H1 (cell line): ENCODE measurements around the gene VEGFC. TPM values are rescaled to one million over a fixed set of nuclear protein-coding genes. Genes with fewer than 3 reads are reported as not detected.

Experiments
- CTCF ChIA-PET: fragments of 300-600 bp; sonication (Branson Sonifier 250); formaldehyde crosslinking; loops from one replicate; lab custom pipeline; 2021; ENCODE audit not compliant: partially characterized antibody; lab: Charles Lee
- POLR2A ChIA-PET: fragments of 300-600 bp; sonication (Branson Sonifier 250); formaldehyde crosslinking; loops from one replicate; lab custom pipeline; 2021; ENCODE audit warnings: inconsistent platforms; ENCODE audit not compliant: partially characterized antibody; lab: Charles Lee
- DNase-seq, 2 experiments: peaks; one replicate each; pipeline versions ENCODE4 v3.0.0 to v3.0.0-alpha.2; 2010 to 2022; ENCODE audit warnings: low spot score in 2 of 2, low read depth in 1 of 2, mixed read lengths in 1 of 2
- FAIRE-seq: peaks from 2 replicates; lab custom pipeline; 2011; peaks lifted over from hg19 to GRCh38; lab: Jason Lieb, UNC
- H2AFZ ChIP-seq: 2 replicates; pipeline ENCODE4 v1.8.1; 2012; ENCODE audit warnings: low read length, inconsistent platforms
- H2AK5ac ChIP-seq: 2 replicates; pipeline ENCODE4 v1.6.1; 2013; ENCODE audit warnings: low read depth, low read length
- H2BK120ac ChIP-seq: replicated peaks from 2 replicates; pipeline ENCODE3; 2013; ENCODE audit warnings: low read depth, low read length, inconsistent platforms
- H2BK12ac ChIP-seq: 2 replicates; pipeline ENCODE4 v1.6.1; 2013; ENCODE audit warnings: low read depth, low read length
- H2BK15ac ChIP-seq: 2 replicates; pipeline ENCODE4 v1.6.1; 2013; ENCODE audit warnings: low read length
- H2BK20ac ChIP-seq: 2 replicates; pipeline ENCODE4 v1.6.1; 2013; ENCODE audit warnings: low read length
- H2BK5ac ChIP-seq: 2 replicates; pipeline ENCODE4 v1.6.1; 2013; ENCODE audit warnings: low read depth, low read length
- H3K14ac ChIP-seq: 2 replicates; pipeline ENCODE4 v1.6.1; 2013; ENCODE audit warnings: inconsistent platforms; ENCODE audit not compliant: insufficient read length
- H3K18ac ChIP-seq: 2 replicates; pipeline ENCODE4 v1.6.1; 2013; ENCODE audit warnings: low read length; ENCODE audit errors: extremely low read depth
- H3K23ac ChIP-seq: 2 replicates; pipeline ENCODE4 v1.6.1; 2013; ENCODE audit warnings: inconsistent platforms; ENCODE audit not compliant: insufficient read length
- H3K23me2 ChIP-seq: 2 replicates; pipeline ENCODE4 v1.6.1; 2013; ENCODE audit warnings: low read depth, low read length
- H3K27ac ChIP-seq: 2 replicates; pipeline ENCODE4 v1.6.1; 2011; ENCODE audit warnings: low read depth, low read length, inconsistent platforms
- H3K27me3 ChIP-seq, 4 experiments: replicated peaks in 1 of 4; 1 replicate in 1 of 4; 2 replicates in 3 of 4; pipeline versions ENCODE4 v1.6.1 to v1.8.1; 2011 to 2013; ENCODE audit warnings: low read length in 3 of 4, mild to moderate bottlenecking in 3 of 4, inconsistent platforms in 2 of 4, mixed read lengths in 2 of 4, moderate library complexity in 1 of 4; ENCODE audit not compliant: control insufficient read depth in 3 of 4, insufficient read depth in 3 of 4; ENCODE audit errors: extremely low read depth in 1 of 4
- H3K36me3 ChIP-seq, 4 experiments: 2 replicates each; pipeline versions ENCODE4 v1.6.1 to v1.8.1; 2011 to 2013; ENCODE audit warnings: mild to moderate bottlenecking in 4 of 4, low read length in 3 of 4, moderate library complexity in 2 of 4, control low read depth in 1 of 4, inconsistent platforms in 1 of 4; ENCODE audit not compliant: insufficient read depth in 4 of 4, control insufficient read depth in 2 of 4
- H3K4ac ChIP-seq: replicated peaks from 2 replicates; pipeline ENCODE3; 2013; ENCODE audit warnings: low read length, low read depth, mixed read lengths, inconsistent platforms; ENCODE audit not compliant: insufficient read length
- H3K4me1 ChIP-seq, 4 experiments: replicated peaks in 1 of 4; 1 replicate in 1 of 4; 2 replicates in 3 of 4; pipeline versions ENCODE4 v1.6.1 to v1.8.1; 2011 to 2013; ENCODE audit warnings: low read length in 3 of 4, inconsistent platforms in 2 of 4, mixed read lengths in 1 of 4; ENCODE audit not compliant: insufficient read depth in 4 of 4, control insufficient read depth in 3 of 4
- H3K4me2 ChIP-seq, 2 experiments: 2 replicates each; pipeline versions ENCODE4 v1.6.1 to v1.8.1; 2011 to 2013; ENCODE audit warnings: low read depth in 2 of 2, low read length in 2 of 2, control low read depth in 1 of 2, inconsistent platforms in 1 of 2, mild to moderate bottlenecking in 1 of 2; ENCODE audit not compliant: insufficient read depth in 1 of 2
- H3K4me3 ChIP-seq, 4 experiments: fragments of 200-600, 300-600 bp in 1 of 4; sonication (generic), shearing (Covaris generic), sonication (Bioruptor Twin) in 1 of 4; 2 replicates each; pipeline versions ENCODE4 v1.5.1 to v1.8.1; 2011 to 2016; ENCODE audit warnings: low read length in 4 of 4, low read depth in 3 of 4, control low read depth in 2 of 4, inconsistent platforms in 2 of 4, mild to moderate bottlenecking in 2 of 4, mixed read lengths in 1 of 4, moderate library complexity in 1 of 4; ENCODE audit not compliant: insufficient read depth in 2 of 4; ENCODE audit errors: extremely low read depth in 1 of 4
- H3K56ac ChIP-seq: replicated peaks from 2 replicates; pipeline ENCODE3; 2013; ENCODE audit warnings: low read depth, mild to moderate bottlenecking, mixed read lengths, low read length, inconsistent platforms; ENCODE audit not compliant: insufficient read length
- H3K79me1 ChIP-seq: 2 replicates; pipeline ENCODE4 v1.6.1; 2013; ENCODE audit warnings: low read depth, low read length, control low read depth
- H3K79me2 ChIP-seq, 2 experiments: 2 replicates each; pipeline versions ENCODE4 v1.6.1 to v1.8.1; 2012 to 2013; ENCODE audit warnings: low read length in 2 of 2, mild to moderate bottlenecking in 2 of 2, inconsistent platforms in 1 of 2; ENCODE audit not compliant: insufficient read depth in 2 of 2, control insufficient read depth in 1 of 2
- H3K9ac ChIP-seq, 4 experiments: replicated peaks in 1 of 4; 1 replicate in 1 of 4; 2 replicates in 3 of 4; pipeline versions ENCODE4 v1.6.1 to v1.8.1; 2011 to 2013; ENCODE audit warnings: low read depth in 3 of 4, low read length in 3 of 4, control low read depth in 2 of 4, mild to moderate bottlenecking in 2 of 4, moderate library complexity in 2 of 4, inconsistent platforms in 1 of 4; ENCODE audit errors: extremely low read depth in 1 of 4
- H3K9me3 ChIP-seq, 2 experiments: 2 replicates each; pipeline versions ENCODE4 v1.6.1 to v1.8.1; 2012 to 2013; ENCODE audit warnings: mild to moderate bottlenecking in 2 of 2, moderate library complexity in 2 of 2, control low read depth in 1 of 2, inconsistent platforms in 1 of 2, low read depth in 1 of 2, low read length in 1 of 2, mixed read lengths in 1 of 2; ENCODE audit not compliant: insufficient read depth in 2 of 2
- H4K20me1 ChIP-seq, 2 experiments: replicated peaks in 1 of 2; 2 replicates each; pipeline versions ENCODE3 to v1.8.1; 2011 to 2013; ENCODE audit warnings: inconsistent platforms in 2 of 2, low read length in 2 of 2, mild to moderate bottlenecking in 1 of 2; ENCODE audit not compliant: insufficient read depth in 2 of 2, control insufficient read depth in 1 of 2
- H4K5ac ChIP-seq: 2 replicates; pipeline ENCODE4 v1.6.1; 2013; ENCODE audit warnings: low read length, low read depth, mixed read lengths, inconsistent platforms; ENCODE audit not compliant: insufficient read length
- H4K8ac ChIP-seq: 2 replicates; pipeline ENCODE4 v1.8.0; 2013; ENCODE audit warnings: mild to moderate bottlenecking, moderate library complexity, low read length, inconsistent platforms; ENCODE audit not compliant: insufficient read depth; ENCODE audit errors: extremely low read depth
- H4K91ac ChIP-seq: replicated peaks from 2 replicates; pipeline ENCODE3; 2013; ENCODE audit warnings: low read length, mixed read lengths, inconsistent platforms; ENCODE audit not compliant: insufficient read length
- ASH2L ChIP-seq: fragments of 200-600, 300-600 bp; sonication (generic); IDR thresholded peaks from one replicate; pipeline ENCODE4 v1.7.1; 2017; ENCODE audit warnings: low read length
- CBX8 ChIP-seq: fragments of 300-800, 300-1000 bp; sonication (generic); IDR thresholded peaks from 2 replicates; pipeline ENCODE4 v1.7.1; 2016; ENCODE audit warnings: low read depth, low read length, borderline replicate concordance
- CTBP2 ChIP-seq: IDR thresholded peaks from 2 replicates; pipeline ENCODE4 v1.7.0; 2011; ENCODE audit warnings: borderline replicate concordance, mild to moderate bottlenecking, moderate library complexity, mixed read lengths, low read length; ENCODE audit not compliant: insufficient read depth, insufficient read length
- EP300 ChIP-seq, 2 experiments: IDR thresholded peaks; 1 replicate in 1 of 2; 2 replicates in 1 of 2; pipeline ENCODE4 v1.6.1; 2011 to 2012; ENCODE audit warnings: low read depth in 2 of 2, low read length in 2 of 2, mild to moderate bottlenecking in 2 of 2, borderline replicate concordance in 1 of 2, inconsistent platforms in 1 of 2, moderate library complexity in 1 of 2
- HDAC6 ChIP-seq: IDR thresholded peaks from one replicate; pipeline ENCODE4 v1.7.1; 2012; ENCODE audit warnings: low read depth, mild to moderate bottlenecking, inconsistent platforms, low read length, moderate library complexity
- NANOG ChIP-seq: IDR thresholded peaks from 2 replicates; pipeline ENCODE4 v1.6.1; 2011; ENCODE audit warnings: low read length, low read depth, mild to moderate bottlenecking, inconsistent platforms; ENCODE audit not compliant: insufficient read depth, poor library complexity, severe bottlenecking
- PHF8 ChIP-seq: fragments of 200-600 bp; sonication (generic); conservative IDR thresholded peaks from 2 replicates; pipeline ENCODE4 v1.7.1; 2012; ENCODE audit warnings: low read depth, mild to moderate bottlenecking, inconsistent platforms, low read length, moderate library complexity
- POLR2AphosphoS5 ChIP-seq: IDR thresholded peaks from 2 replicates; pipeline ENCODE4 v1.6.1; 2011; ENCODE audit warnings: low read depth, low read length
- TAF1 ChIP-seq: IDR thresholded peaks from 2 replicates; pipeline ENCODE4 v1.6.1; 2011; ENCODE audit warnings: mild to moderate bottlenecking, low read depth, low read length
- ZNF274 ChIP-seq: IDR thresholded peaks from 2 replicates; pipeline ENCODE4 v1.7.0; 2012; ENCODE audit warnings: low read length, borderline replicate concordance; ENCODE audit errors: extremely low read depth
- WGBS, 2 experiments: shearing (Covaris generic) in 1 of 2; methylation state at CpG; one replicate each; pipeline versions ENCODE4 v1.1.6 to v1.1.7; 2013 to 2015; ENCODE audit warnings: low lambda C conversion rate in 2 of 2, mixed read lengths in 2 of 2, inconsistent platforms in 1 of 2, low coverage in 1 of 2, missing lambda C conversion rate in 1 of 2; ENCODE audit not compliant: insufficient replicate concordance in 2 of 2, insufficient coverage in 1 of 2, insufficient read length in 1 of 2; ENCODE audit errors: extremely low coverage in 1 of 2, missing lambda C conversion rate in 1 of 2; 5-methylcytosine and 5-hydroxymethylcytosine counted together
- polyA plus RNA-seq, 7 experiments: library from polyadenylated mRNA; depleted of rRNA in 3 of 7; stranded (reverse) in 5 of 7; unstranded in 2 of 7; fragments of >200 nt in 5 of 7; fragments of 200-250 nt in 2 of 7; gene quantifications; 1 replicate in 5 of 7; 2 replicates in 1 of 7; 4 replicates in 1 of 7; pipeline versions ENCODE4 v1.2.1 to v1.2.3, GENCODE V29; 2011 to 2013; ENCODE audit warnings: missing spikeins in 2 of 7, mixed read lengths in 2 of 7
- total RNA-seq: library from RNA; stranded (reverse); fragmentation: NEBNext Ultra II Directional; extraction: Animal tissue kit (Norgen Biotek cat#: 25700); gene quantifications from 2 replicates; pipeline ENCODE4 v1.2.1, GENCODE V29; 2021

VEGFC gene
- total and polyA plus RNA-seq, 2 of the 8 experiments (the other 6 are each of a cell fraction or from before 2014, with no cell fraction given), result 0.53 to 1.4 TPM

DNA sequence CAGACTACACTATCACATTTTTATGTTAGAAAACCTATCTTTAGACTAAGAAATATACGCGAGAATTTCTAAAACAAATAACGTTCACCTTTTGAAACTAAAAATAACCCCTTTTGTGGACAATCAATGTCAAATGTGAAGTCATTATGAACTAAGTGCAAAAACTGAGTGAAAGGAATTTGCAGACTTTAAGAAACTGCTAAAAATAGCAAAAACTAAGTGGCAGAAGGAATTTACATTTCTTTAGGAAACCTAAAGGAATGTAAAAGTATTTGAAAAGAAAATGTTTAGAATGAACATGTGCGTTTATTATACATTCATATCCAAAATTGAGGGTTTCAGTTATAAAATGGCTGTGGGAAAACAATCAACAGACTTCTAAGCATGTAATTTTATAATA, 58.3 kb downstream of the VEGFC start:
- Histone ChIP-seq H3K23me2 (no peaks in the 10 kb centered on the region), H3K79me1 (no peaks in the 10 kb centered on the region), H2AK5ac (no peak overlapping the region), H3K4me3 (no peak overlapping the region), H3K14ac (no peak overlapping the region), H3K79me2 (no peaks in the 10 kb centered on the region), H3K4me2 (no peak overlapping the region), H4K8ac (no peak overlapping the region), H3K9me3 (no peaks in the 10 kb centered on the region), H2BK15ac (no peak overlapping the region), H4K5ac (no peak overlapping the region), H4K20me1 (no peaks in the 10 kb centered on the region), H2BK20ac (no peak overlapping the region), H3K27ac (no peak overlapping the region), H3K23ac (no peak overlapping the region), H3K27me3 (no peaks in the 10 kb centered on the region), H3K18ac (no peak overlapping the region)
- no peak for DNase-seq
- POLR2A ChIA-PET, result no interaction called here
- no peak for TF ChIP-seq ZNF274
- TF ChIP-seq NANOG, result no peak
- no peak for TF ChIP-seq CTBP2
- no peak for TF ChIP-seq CBX8
- no peak for TF ChIP-seq HDAC6
- TF ChIP-seq TAF1, result no peak
- no peak for TF ChIP-seq ASH2L
- TF ChIP-seq POLR2AphosphoS5, result no peak
- TF ChIP-seq PHF8, result no peak
- no peak for TF ChIP-seq EP300 (IDR thresholded peaks at IDR 0.05; ENCODE audit: borderline replicate concordance in 1 of 2, low read depth in 2 of 2, low read length in 2 of 2)
- TF ChIP-seq, all 59 proteins: peak for 0
- Histone ChIP-seq H3K4me1 (no peaks in the 10 kb centered on the region), H3K9ac (no peak overlapping the region), H2BK12ac (no peak overlapping the region), H4K91ac (no peak overlapping the region), H3K4ac (no peak overlapping the region), H2BK5ac (no peak overlapping the region), H2AFZ (no peak overlapping the region), H2BK120ac (no peak overlapping the region), H3K56ac (no peak overlapping the region), H3K36me3 (no peaks in the 10 kb centered on the region)
- FAIRE-seq, result no peak
- WGBS, 2 experiments, result 86% methylated on average over 4 of the region's 4 CpGs; no CpG with 5 or more reads in 1 of the 2 experiments
- CTCF ChIA-PET, result no interaction called here
